ENCODE measurements around the gene SF3B3.
"Not testable (repeated sequence)": the region's sequence is repeated elsewhere in the genome, so short reads cannot be mapped to it uniquely, and the experiment has no call there.

SF3B3 gene

DNA sequence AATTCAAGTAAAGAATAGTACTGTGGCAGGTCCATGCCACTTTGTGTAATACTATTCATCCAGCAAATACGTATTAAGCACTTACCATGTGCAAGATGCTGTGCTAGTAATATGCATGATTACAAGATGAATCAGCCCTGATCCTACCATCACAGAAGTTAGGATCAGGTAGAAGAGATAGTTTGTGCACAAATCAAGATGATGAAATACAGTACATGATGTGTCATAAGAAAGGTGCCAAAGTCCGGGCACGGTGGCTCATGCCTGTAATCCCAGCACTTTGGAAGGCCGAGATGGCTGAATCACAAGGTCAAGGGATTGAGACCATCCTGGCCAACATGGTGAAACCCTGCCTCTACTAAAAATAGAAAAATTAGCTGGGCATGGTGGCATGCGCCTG, 11.2 kb upstream of the SF3B3 start:
- no peak for DNase-seq

DNA sequence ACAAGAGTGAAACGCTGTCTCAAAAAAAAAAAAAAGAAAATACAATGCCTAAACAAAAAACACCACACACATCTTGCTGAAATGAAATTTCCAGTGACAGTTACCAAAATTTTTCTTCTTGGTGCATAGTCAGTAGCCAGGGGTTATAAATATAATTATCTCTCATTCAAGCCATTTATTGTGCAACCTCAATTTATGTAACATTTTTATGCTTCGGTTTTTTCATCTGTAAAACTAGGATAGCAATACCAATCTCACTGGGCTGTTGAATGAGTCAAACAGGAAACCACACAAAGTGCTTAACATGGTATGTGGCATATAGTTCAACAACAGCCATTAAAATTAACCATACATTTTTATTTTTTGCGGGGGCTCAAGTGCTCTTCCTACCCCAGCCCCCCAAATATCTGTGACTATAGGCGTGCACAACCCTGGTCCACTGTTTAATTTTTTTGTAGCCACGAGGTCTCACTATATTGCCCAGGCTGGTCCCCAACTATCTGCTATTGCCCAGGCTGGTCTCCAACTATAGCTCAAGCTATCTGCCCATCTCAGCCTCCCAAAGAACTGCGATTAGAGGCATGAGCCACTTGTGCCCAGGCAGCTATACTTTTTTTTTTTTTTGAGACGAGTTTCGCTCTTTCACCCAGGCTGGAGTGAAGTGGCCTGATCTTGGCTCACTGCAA, 2.9 kb upstream of the SF3B3 start:
- DNase-seq, result no peak

DNA sequence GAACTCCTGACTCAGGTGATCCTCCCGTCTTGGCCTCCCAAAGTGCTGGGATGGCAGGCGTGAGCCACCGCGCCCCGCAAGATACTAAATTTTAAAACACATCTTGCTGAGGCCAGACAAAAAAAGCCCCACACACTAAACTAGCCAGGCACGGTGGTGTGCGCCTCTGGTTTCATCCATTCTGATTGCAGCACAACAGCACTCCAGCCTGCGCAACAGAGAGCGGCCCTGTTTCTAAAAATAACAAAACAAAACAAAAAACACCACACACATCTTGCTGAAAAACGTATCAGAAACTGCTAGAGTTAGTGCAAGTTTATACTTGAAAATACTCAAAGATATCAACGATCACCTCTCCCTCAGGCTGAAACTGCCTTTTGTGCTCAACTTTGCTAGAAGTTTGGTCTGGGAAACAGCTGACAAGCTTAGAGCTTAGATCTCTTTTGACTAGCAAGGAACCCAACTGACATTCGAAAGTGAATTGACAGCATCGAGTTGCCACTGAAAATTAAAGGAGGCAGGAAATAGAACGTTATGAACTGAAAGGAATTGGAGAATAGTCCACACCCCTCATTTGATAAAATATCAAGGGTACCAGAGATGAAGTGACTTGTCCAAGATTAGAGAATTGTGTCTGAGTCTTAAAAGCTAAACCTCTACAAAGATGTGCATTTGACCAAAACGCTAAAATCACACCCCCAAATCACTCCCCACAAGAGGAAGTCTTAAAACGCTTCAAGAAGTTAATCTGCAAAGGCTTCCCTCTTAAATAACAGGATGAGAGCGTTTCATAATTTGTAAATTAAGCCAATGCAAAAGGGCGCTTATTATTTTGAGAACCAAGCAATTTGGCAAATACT, 1.2 kb upstream of the SF3B3 start:
- no peak for DNase-seq

- peak; percentile 94 for DNase-seq
These were observed 407 bp upstream of the SF3B3 start, which contains the start of gene COG4 for GRCh38 chr16:70523076-70523742. Gene COG4 (minus strand): TSS chr16:70523554. CDS start chr16:70523543, 11 bp downstream.

DNA sequence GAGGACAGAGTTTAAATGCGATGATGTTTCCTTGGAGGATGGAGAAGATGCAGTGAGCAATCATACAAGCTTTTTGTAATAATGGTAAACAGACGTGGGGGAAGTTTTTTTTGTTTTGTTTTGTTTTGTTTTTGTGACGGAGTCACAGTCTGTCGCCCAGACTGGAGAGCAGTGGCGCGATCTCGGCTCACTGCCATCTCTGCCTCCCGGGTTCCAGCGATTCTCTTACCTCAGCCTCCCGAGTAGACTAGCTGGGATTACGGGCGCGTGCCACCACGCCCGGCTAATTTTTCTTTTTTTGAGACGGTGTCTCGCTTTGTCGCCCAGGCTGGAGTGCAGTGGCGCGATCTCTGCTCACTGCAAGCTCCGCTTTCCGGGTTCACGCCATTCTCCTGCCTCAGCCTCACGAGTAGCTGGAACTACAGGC, 796 bp downstream of the SF3B3 start:
- DNase-seq, result not testable (repeated sequence)

GRCh38 chr16:70526403-70526802, 2.8 kb downstream of the SF3B3 start:
- no peak for DNase-seq

GRCh38 chr16:70527315-70527996, 3.8 kb downstream of the SF3B3 start:
- no peak for DNase-seq

- DNase-seq, result no peak
These were observed 5.6 kb downstream of the SF3B3 start for GRCh38 chr16:70529051-70529777.

DNA sequence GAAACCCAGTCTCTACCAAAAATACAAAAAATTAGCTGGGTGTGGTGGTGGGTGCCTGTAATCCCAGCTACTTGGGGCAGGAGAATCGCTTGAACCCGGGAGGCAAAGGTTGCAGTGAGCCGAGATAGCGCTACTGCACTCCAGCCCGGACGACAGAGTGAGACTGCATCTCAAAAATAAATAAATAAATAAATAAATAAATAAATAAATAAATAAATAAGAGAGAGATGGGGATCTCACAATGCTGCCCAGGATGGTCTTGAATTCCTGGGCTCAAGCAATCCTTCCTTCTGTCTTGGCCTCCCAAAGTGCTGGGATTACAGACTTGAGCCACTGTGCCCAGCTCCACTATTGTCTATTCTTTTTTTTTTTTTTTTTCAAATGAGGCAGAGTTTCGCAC, 6.3 kb downstream of the SF3B3 start:
- not testable (repeated sequence) for DNase-seq

DNA sequence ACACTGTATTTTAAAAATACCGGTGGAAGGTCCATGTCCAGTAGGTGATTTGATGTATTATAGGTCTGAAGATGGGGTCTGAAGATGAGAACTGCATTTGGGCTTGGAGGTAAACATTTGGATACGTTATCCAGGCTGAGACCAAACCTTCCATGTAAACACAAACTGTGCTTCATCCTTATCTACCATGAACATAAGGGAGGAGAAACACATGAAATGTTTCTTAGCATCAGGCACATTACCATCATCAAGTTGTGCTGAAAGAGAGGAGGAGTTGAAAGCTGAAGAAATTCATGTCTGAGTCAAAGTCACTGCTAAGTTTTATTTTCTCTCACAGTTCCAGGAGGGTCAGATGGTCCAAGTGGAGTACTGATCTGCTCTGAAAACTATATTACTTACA, 11.4 kb downstream of the SF3B3 start:
- no peak for DNase-seq

GRCh38 chr16:70540994-70541393, 17.4 kb downstream of the SF3B3 start:
- no peak for DNase-seq

DNA sequence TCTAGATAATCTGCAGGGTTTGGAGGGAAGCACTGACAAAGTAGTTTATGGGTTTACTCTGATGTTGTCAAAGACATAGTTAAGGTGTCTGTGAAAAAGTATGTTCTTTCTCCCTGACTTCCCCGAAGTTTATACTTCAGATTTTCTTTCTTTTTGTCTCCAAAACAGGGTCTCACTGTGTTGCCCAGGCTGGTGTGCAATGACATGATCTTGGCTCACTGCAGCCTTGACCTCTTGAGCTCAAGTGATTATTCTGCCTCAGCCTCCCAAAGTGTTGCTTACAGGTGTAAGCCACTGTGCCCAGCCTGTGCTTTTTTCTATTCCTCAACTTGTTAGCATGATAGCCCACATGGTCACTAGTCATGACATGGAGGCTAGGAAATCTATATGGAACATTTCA, 20.9 kb downstream of the SF3B3 start:
- DNase-seq, result no peak

GRCh38 chr16:70548936-70549335, 25.3 kb downstream of the SF3B3 start:
- DNase-seq, result no peak

- DNase-seq, result no peak
These were observed 26.5 kb downstream of the SF3B3 start for GRCh38 chr16:70550082-70550481.

DNA sequence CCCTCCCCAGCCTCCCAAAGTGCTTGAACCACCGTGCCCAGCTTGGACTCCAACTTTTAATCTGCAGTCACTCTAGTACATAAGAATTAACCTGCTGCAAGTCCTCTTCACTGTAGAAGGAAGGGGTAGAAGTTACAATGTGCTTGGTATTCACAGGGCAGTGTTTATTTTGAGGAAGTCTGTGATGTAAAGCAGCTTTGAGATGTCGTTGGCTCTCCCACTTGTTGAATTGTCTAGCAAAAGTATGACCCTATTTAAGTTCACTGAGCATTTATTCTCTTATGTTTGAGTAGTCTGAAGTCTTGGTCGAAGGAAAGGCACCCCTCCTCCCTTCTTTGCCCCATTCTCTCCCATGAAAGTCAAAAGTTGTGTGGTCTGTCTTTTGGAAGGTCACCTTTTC, 28.2 kb downstream of the SF3B3 start:
- no peak for DNase-seq

DNA sequence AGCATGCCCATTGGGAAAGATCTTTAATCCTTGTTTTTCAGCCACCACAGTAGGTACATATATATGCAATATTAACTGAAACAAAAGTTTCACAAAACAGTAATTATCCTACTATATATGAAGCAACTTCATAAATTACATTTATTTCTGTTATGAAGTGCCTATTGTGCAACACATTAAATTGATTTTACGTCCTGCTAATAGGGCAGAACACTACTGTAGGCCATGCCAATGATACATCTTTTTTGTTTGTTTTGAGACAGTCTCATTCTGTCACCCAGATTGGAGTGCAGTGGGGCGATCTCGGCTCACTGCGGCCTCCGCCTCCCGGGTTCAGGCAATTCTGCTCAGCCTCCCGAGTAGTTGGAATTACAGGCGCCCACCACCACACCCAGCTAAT, 29.1 kb downstream of the SF3B3 start:
- no peak for DNase-seq

DNA sequence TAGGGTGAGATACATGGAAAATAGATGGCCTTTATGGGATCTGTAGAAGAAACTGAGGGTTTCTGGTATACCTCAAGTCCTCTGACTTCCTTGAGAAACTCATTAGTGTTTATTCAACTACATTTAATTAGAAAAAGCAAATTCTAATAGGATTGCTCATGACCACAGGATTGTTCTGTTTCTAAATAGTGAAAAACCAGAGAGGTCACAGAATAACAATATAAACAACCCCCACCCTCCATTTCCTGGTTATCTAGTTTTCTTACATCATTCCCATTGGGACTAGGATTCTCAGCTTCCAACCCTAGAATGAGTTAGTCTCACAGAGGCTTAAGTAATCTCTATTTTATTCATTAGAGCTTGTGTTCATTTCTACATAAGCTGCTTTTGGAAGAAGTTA, 30.0 kb downstream of the SF3B3 start:
- no peak for DNase-seq

GRCh38 chr16:70556063-70556462, 32.4 kb downstream of the SF3B3 start:
- no peak for DNase-seq

DNA sequence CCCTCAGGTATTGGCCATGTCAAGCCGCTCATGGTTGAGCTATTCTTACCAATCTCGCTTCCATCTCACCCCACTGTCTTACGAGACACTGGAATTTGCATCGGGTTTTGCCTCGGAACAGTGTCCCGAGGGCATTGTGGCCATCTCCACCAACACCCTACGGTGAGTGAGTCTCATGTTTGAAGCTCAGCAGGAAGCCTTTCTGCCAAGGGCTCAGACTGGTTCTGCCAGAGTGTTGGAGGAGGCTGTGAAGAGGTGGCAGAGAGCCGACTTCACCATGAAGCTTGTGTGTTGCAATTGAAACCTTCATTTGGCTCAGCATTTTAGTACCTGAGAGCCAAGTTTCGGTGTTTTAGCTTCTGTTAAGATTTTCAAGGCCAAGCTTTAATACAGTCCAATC, 38.0 kb downstream of the SF3B3 start:
- DNase-seq, result no peak

DNA sequence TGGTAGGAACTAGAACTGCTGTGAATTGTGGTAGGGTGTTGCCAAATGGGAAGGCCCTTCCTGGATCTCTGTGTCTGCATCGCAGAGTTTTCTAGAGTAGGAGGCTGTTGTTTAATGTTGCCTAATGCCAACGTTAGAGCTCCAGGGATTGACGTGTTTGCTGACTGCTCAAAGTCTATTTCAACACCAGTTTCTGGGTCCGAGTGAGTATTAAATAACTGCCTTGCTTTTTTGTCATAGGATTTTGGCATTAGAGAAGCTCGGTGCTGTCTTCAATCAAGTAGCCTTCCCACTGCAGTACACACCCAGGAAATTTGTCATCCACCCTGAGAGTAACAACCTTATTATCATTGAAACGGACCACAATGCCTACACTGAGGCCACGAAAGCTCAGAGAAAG, 40.0 kb downstream of the SF3B3 start:
- DNase-seq, result no peak

DNA sequence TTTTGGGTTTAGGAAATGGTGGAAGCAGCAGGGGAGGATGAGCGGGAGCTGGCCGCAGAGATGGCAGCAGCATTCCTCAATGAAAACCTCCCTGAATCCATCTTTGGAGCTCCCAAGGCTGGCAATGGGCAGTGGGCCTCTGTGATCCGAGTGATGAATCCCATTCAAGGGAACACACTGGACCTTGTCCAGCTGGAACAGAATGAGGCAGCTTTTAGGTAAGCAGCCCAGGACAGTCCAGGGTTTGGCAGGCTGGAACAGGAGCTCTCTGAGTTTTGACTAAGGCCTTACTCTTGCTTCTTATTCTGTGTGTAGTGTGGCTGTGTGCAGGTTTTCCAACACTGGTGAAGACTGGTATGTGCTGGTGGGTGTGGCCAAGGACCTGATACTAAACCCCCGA, 41.4 kb downstream of the SF3B3 start:
- no peak for DNase-seq

DNA sequence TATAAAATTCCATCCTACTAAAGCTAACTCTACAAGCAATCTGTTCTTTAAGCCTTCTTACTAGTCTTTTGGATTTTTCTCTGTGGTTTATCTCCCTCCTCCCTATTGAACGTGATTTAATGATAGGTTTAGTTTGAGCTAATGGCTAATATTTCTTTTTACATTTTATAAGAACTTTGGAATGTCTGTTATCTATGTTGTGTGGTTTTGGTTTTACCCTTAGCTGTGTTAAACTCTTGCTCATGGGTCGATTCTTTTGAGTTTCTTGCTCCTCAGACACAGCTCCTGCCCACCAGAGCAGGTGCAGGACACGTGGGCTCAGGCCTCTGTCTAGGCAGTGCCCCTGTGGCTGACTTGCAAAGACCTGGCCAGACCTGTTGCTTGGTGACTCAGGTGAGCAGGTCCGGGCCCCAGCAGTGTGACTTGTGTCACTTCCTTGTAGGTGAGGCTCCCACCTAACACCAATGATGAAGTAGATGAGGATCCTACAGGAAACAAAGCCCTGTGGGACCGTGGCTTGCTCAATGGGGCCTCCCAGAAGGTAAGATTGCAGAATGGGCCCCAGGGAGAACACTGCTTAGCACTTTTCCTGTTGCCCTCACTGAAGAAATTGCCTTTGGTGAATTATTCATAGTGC, 45.1 kb downstream of the SF3B3 start:
- no peak for DNase-seq

All from stimulated activated CD4-positive, alpha-beta T cell treated with anti-CD3 and anti-CD28 coated beads, Interleukin-1b, Interleukin-23, amount 100 ng/mL, for 48 hours (primary cell).